ENCODE measurements around the gene HOXD11.

HOXD11 gene

GRCh38 chr2:176122683-176123410, 15.8 kb downstream of the HOXD11 start, which contains the start of gene HOXD9:
Gene HOXD9, plus strand, starts transcription at chr2:176122719. Its CDS starts 50 bp downstream, at chr2:176122769.
- DNase-seq = no peak

DNA sequence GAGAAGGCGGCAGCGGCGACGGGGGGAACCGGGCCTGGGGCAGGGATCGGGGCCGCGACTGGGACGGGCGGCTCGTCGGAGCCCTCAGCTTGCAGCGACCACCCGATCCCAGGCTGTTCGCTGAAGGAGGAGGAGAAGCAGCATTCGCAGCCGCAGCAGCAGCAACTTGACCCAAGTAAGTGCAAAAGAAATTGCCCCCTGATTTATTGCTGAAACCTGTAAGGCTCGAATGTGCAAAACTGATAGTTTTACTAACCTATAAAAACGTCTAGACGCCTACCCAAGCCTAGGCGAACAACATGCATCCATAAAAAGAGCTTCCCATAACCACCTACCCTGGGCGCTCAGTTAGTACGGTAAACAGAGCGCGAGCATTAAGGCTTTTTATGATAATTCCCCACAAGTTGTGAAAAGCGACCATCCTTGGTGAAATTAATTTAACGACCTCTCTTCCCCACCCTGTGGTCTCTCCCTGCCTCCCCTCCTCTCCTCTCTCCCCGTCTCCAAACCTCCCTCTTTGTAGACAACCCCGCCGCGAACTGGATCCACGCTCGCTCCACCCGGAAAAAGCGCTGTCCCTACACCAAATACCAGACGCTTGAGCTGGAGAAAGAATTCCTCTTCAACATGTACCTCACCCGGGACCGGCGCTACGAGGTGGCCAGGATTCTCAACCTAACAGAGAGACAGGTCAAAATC, 16.5 kb downstream of the HOXD11 start:
- no peak for DNase-seq

- DNase-seq = no peak
These were observed 17.2 kb downstream of the HOXD11 start for GRCh38 chr2:176124110-176124946.

DNA sequence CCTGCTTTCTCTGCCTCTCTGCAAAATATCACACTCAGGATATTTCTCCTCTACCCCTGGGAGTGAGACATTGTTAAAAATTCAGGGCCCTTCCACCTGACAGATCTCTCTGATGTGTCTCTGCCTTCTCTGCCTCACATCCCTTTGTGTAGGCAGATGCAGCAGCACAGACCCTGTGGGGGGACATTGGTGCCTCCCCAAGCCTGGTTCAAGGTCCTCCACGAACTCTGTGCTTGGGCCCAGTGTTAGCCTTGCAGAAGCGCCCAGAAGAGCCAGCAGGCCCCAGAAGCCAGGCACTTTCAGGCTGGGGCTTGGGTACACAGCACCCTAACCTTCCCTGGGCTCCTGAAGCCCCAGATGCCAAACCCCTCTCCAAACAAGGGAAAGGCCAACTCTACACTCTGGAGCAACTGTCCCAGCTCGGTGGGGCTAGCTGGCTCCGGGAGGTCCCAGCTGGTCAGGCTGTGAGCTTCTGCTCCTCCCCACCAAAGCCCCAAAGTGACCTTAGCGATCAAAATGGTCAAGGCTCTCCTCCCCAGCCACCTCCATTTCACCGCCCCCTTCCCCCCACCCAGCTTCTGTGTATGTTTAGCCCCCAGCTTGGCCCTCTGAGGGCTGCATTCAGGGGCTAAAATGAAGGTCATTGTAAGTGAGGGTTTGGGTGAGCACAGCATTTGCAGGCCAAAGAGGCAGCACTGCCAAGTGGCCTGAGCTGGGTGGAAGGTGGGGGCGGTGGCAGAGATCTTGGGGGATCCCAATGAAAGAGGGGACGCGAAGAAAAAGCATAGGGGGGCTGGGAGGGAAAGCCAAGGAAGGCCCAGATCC, 18.1 kb downstream of the HOXD11 start:
- no peak for DNase-seq

- no peak for DNase-seq
These were observed 18.6 kb downstream of the HOXD11 start for GRCh38 chr2:176125772-176126054.

GRCh38 chr2:176126929-176127773, 20.1 kb downstream of the HOXD11 start:
- peak; percentile 66 to 71 for DNase-seq

DNA sequence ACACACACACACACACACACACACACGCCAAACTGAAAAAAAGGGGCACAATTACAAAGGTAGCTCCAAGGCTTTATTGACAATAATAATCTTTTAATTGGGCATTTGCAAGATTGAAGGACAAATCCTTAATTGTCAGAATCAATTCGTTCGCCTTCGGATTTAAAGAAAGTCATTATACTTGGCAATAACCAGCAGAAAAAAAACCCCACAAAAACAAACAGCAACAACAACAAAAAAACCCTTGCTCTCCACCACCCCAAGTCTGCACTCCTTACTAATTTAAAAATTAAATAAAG, 20.6 kb downstream of the HOXD11 start:
- no peak for DNase-seq

GRCh38 chr2:176128172-176128981, 21.3 kb downstream of the HOXD11 start:
- no peak for DNase-seq

- DNase-seq = no peak
These were observed 22.1 kb downstream of the HOXD11 start, which contains the start of gene HOXD8 for GRCh38 chr2:176128982-176129796. Gene HOXD8, plus strand, starts transcription at chr2:176129705. Its CDS starts 662 bp downstream, at chr2:176130367.

- no peak for DNase-seq
These were observed 22.7 kb downstream of the HOXD11 start for GRCh38 chr2:176129813-176130146.

DNA sequence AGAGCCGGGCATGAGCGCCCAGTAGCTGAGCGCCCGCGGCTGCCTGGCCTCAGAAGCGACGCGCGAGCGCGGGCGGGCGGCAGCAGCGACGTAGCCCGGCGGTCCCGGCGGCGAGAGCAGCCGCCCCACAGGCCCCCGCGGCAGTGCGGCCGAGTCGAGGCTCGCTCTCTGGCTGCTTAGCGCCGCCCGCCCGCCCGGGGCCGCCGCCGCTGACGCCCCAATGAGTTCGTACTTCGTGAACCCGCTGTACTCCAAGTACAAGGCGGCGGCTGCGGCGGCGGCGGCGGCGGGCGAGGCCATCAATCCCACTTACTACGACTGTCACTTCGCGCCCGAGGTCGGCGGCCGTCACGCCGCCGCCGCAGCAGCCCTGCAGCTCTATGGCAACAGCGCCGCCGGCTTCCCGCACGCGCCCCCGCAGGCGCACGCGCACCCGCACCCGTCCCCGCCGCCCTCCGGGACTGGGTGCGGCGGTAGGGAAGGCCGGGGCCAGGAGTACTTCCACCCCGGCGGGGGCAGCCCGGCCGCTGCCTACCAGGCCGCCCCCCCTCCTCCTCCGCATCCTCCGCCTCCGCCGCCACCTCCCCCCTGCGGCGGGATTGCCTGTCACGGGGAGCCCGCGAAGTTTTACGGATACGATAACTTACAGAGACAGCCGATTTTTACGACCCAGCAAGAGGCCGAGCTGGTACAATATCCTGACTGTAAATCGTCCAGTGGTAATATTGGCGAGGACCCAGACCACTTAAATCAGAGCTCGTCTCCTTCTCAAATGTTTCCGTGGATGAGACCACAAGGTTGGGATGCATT, 23.3 kb downstream of the HOXD11 start:
- peak in 1 of 2 donors; percentile 23 for DNase-seq

DNA sequence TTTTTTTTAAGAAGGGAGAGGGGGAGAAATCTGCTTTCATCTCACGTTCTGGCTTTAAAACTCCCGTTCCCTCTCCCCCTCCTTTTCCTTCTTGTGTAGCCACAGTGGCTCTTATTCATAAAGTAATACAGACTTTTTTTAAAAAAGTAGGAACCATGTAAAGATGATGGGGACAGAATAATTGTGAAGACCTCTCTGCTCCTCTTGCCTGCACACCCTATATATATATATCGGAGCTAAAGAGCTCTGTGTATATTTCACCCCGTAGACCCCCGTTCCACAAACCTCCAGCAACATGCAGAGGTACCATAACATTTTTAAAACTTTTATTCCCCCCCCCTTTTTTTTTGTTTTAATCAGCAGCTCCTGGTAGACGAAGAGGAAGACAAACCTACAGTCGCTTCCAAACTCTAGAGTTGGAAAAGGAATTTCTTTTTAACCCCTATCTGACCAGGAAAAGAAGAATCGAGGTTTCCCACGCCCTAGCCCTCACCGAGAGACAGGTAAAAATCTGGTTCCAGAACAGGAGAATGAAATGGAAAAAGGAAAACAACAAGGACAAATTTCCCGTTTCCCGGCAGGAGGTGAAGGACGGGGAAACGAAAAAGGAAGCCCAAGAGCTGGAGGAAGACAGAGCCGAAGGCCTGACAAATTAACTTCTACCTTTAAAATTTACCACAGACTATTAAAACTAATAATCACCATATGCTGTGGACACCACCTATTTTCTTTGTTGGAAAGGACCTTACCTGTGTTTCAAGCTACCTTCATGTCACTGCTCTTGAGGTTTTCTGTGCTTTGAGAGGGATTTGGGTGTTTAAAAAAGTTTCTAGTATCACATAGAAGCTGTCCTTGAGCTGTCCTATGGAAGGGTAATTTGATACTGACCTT, 24.1 kb downstream of the HOXD11 start:
- no peak for DNase-seq

GRCh38 chr2:176131848-176132158, 24.7 kb downstream of the HOXD11 start:
- no peak for DNase-seq

DNA sequence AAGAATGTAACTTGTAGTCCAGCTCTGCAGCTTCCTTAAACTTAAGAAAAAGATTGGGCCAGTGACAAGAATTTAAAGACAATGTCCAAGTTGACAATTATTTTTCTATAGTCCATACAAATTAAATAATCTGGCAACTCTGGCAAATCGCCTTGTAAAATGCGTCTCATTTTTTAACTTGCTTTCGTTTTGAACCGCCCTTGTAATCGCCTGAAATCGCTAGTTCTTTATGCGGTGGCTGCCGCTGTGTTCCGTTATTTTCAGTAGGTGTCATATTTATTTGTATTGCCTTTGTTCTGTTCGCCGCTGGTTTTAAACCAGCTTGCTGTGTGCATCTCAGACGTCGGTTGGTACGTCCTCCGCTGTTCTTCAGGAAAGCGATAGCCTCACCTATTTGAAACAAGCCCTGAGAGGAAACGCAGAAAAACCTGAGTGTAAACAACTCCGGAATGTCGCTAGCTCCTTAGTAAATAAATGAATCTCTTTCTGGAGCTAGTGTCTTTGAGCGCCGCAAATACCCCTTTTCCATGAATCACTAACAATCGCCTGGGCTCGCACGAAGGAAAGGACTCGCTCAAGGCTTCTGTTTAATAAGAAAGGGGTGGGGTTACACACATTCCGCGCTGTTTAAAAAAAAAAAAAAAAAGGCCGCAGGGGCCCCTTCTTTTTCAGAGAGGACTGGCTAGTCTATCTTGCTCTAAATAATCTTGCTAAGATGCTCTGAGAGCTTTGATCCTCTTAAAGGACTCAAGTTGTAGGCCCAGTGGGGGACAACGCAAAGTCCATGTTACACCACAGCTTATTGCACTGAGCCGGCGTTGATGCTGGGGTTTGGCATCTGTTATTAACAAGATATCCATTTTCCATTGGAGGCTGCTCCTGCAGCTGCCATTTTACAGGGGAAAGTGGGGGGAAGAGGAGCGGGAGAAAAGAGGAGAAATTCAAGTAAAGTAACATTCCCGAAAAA, 25.4 kb downstream of the HOXD11 start:
- DNase-seq = no peak

- DNase-seq = no peak
These were observed 26.3 kb downstream of the HOXD11 start for GRCh38 chr2:176133389-176133788.

DNA sequence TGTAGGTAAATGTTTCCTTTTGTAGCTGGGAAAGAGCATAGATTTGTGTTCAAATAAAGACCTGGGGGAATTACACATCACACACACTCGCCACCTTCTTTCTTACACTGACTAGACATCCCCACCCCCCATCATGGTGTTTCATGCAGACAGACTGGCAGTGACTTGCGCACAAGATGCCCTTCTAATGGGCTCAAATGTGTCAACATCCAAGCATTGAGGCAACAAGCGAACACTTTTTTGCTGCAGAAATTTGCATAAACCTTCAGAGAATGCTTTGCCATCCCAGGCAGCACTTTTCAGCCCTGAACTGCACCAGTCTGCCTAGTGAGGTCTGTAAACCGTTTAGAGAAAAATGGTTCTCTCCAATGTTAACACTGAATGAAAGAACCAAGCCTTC, 27.0 kb downstream of the HOXD11 start:
- no peak for DNase-seq

DNA sequence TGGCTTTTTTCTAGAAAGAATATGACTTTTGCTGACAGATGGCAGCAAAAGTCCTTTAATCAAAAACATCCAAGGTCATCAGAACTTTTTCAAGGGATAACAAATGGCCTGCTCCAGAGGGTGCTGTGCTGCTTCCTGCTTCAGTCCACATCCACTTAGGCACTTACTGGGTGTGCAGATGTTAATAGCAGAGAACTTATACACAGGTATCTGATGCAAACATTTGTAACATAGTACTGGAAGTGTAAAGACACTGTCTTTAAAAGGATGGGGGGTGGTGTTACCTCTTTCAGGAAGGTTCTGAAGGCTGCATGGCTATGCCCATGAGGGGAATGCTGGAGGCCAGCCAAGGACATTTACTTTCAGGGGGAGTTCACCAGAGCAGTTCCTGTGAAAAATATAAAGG, 28.0 kb downstream of the HOXD11 start:
- no peak for DNase-seq
